Tibial nerve (tissue), 4 donors: ENCODE measurements around the gene TDG. TPM values are rescaled to one million over a fixed set of nuclear protein-coding genes. Genes with fewer than 3 reads are reported as not detected.

Experiments used
- DNase-seq, 2 donors: peaks; one replicate each; pipeline ENCODE4 v3.0.0-alpha.2; 2019; ENCODE audit warnings: low spot score in 2 of 2
- H3K27ac ChIP-seq, 4 donors: fragments of 200-600 bp; sonication (generic) in 3 of 4; one replicate each; pipeline ENCODE4 v1.5.1; 2017 to 2019; ENCODE audit warnings: mild to moderate bottlenecking in 1 of 4
- H3K27me3 ChIP-seq, 2 donors: fragments of 200-600 bp; sonication (generic) in 1 of 2; one replicate each; pipeline versions ENCODE4 v1.5.1 to v1.6.0; 2017 to 2019
- H3K36me3 ChIP-seq, 3 donors: fragments of 200-600 bp; sonication (generic); one replicate each; pipeline ENCODE4 v1.5.1; 2018 to 2019
- H3K4me1 ChIP-seq, 4 donors: fragments of 200-600 bp; sonication (generic) in 3 of 4; one replicate each; pipeline ENCODE4 v1.5.1; 2017 to 2019
- H3K4me3 ChIP-seq, 4 donors: fragments of 200-600 bp; sonication (generic) in 3 of 4; one replicate each; pipeline ENCODE4 v1.5.1; 2017 to 2019; ENCODE audit warnings: mild to moderate bottlenecking in 1 of 4, moderate library complexity in 1 of 4
- H3K9me3 ChIP-seq, 4 donors: fragments of 200-600 bp; sonication (generic) in 3 of 4; one replicate each; pipeline ENCODE4 v1.5.1; 2017 to 2019
- EP300 ChIP-seq, 2 donors: sonication (generic); formaldehyde crosslinking; IDR thresholded peaks; one replicate each; pipeline ENCODE4 v1.6.1; 2017; ENCODE audit warnings: antibody characterized with exemption in 2 of 2, mild to moderate bottlenecking in 1 of 2
- POLR2A ChIP-seq, 2 donors: fragments of 450-650 bp; IDR thresholded peaks; one replicate each; pipeline ENCODE4 v1.6.1; 2017; ENCODE audit warnings: antibody characterized with exemption in 2 of 2, mild to moderate bottlenecking in 2 of 2, moderate library complexity in 2 of 2
- WGBS, 2 donors: methylation state at CpG; one replicate each; pipeline ENCODE4 v1.1.5; 2018; 5-methylcytosine and 5-hydroxymethylcytosine counted together
- total RNA-seq, 4 donors: library from RNA; depleted of rRNA; stranded (reverse); fragments of >200 nt; gene quantifications; one replicate each; pipeline ENCODE4 v1.1.0, GENCODE V29; 2016
- TF ChIP-seq, protein P1 (sequence below), 5 experiments: fragments of 200-600 bp in 3 of 5; fragments of 450-650 bp in 2 of 5; sonication (generic) in 3 of 5; IDR thresholded peaks; one replicate each; pipeline ENCODE4 v1.5.1; 2016 to 2019; ENCODE audit warnings: antibody characterized with exemption in 5 of 5, mild to moderate bottlenecking in 3 of 5, moderate library complexity in 2 of 5

The TDG gene
- total RNA-seq, 4 donors from 2014 or later, result 13.7 to 23.7 (median 20.0) TPM

DNA sequence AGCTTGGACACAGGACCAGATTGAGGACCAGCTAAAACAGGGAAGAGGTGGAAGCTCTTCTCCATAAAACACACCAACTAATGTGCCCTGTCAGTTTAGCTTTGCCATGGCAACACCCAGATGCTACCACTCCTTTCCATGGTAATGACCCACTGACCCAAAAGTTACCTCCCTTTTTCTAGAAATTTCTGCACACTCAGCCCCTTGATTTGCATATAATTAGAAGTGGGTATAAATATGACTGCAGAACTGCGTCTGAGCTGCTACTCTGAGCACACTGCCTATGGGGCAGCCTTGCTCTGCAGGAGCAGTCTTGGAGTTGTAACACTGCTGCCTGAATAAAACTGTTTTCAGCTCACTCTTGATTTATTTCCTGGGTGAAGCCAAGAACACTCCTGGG, 3.2 kb upstream of the TDG start:
- Histone ChIP-seq H3K4me1 (peaks cover 5 to 65% (median 20%) of the 10 kb centered on the region in 4 donors), H3K27ac (no peak overlapping the region), H3K4me3 (no peak overlapping the region), H3K27me3 (no peaks in the 10 kb centered on the region), H3K9me3 (no peaks in the 10 kb centered on the region), H3K36me3 (no peaks in the 10 kb centered on the region)
- DNase-seq, result no peak
- 20 to 40% methylated on average over 1 of the region's 1 CpG for WGBS, 2 donors
- TF ChIP-seq POLR2A (IDR thresholded peaks at IDR 0.05) (no peak), EP300 (IDR thresholded peaks at IDR 0.05) (no peak)
- TF ChIP-seq, protein P1, sequence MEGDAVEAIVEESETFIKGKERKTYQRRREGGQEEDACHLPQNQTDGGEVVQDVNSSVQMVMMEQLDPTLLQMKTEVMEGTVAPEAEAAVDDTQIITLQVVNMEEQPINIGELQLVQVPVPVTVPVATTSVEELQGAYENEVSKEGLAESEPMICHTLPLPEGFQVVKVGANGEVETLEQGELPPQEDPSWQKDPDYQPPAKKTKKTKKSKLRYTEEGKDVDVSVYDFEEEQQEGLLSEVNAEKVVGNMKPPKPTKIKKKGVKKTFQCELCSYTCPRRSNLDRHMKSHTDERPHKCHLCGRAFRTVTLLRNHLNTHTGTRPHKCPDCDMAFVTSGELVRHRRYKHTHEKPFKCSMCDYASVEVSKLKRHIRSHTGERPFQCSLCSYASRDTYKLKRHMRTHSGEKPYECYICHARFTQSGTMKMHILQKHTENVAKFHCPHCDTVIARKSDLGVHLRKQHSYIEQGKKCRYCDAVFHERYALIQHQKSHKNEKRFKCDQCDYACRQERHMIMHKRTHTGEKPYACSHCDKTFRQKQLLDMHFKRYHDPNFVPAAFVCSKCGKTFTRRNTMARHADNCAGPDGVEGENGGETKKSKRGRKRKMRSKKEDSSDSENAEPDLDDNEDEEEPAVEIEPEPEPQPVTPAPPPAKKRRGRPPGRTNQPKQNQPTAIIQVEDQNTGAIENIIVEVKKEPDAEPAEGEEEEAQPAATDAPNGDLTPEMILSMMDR (IDR thresholded peaks at IDR 0.05), result no peak

DNA sequence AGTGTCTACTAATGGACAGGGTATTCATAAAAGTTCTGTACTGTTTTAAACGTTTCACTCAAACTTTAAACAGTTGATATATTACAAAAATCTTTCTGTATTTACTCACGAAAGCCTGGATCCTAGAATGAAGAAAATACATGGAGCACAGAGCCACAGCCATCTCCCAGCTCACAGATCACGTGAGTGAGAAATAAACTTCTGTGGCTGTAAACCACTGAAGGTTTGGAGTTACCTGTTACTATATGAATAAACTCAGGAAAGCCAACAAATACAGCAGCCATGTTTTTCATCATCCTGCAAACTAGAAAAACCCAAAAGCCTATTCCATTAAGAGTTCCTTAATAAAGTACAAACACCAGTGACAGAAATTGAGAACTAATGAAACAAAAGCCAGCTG, 867 bp upstream of the TDG start:
- Histone ChIP-seq H3K4me3 (peak overlapping the region; percentile 58 to 89 (median 76)), H3K9me3 (no peaks in the 10 kb centered on the region), H3K36me3 (no peaks in the 10 kb centered on the region), H3K4me1 (peaks cover 5 to 73% (median 27%) of the 10 kb centered on the region in 4 donors), H3K27me3 (no peaks in the 10 kb centered on the region), H3K27ac (peak overlapping the region; percentile 79 to 94 (median 92))
- 19% methylated on average over 3 of the region's 3 CpGs for WGBS, 2 donors
- TF ChIP-seq, protein P1 (IDR thresholded peaks at IDR 0.05), result no peak
- TF ChIP-seq EP300 (IDR thresholded peaks at IDR 0.05), result no peak
- DNase-seq, result no peak

DNA sequence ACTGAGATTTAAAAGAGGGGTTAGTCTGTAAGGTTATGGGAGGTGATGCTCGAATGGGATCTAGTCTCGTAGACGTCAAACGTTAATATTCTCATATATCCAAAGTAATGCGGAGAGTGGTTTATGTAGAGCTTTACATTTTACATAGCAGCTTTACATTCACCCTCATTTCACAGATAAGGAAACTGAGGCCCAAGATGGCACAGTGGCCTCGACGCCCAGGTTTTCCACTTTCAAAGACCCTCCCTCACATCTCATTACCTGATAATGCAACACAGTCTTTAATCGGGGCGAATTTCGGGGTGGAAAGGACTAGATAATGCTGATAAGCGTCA, 450 bp upstream of the TDG start:
- peaks cover 5 to 77% (median 28%) of the 10 kb centered on the region in 4 donors for H3K4me1 ChIP-seq
- 0% methylated on average over 11 of the region's 11 CpGs for WGBS, 2 donors
- peak overlapping the region; percentile 58 to 89 (median 76) for H3K4me3 ChIP-seq
- H3K9me3 ChIP-seq, result no peaks in the 10 kb centered on the region
- H3K27me3 ChIP-seq, result no peaks in the 10 kb centered on the region
- peak overlapping the region; percentile 79 to 94 (median 92) for H3K27ac ChIP-seq
- TF ChIP-seq POLR2A (IDR thresholded peaks at IDR 0.05), result no peak
- TF ChIP-seq, protein P1 (IDR thresholded peaks at IDR 0.05), result no peak
- TF ChIP-seq EP300 (IDR thresholded peaks at IDR 0.05), result no peak
- DNase-seq, result no peak
- H3K36me3 ChIP-seq, result no peaks in the 10 kb centered on the region

DNA sequence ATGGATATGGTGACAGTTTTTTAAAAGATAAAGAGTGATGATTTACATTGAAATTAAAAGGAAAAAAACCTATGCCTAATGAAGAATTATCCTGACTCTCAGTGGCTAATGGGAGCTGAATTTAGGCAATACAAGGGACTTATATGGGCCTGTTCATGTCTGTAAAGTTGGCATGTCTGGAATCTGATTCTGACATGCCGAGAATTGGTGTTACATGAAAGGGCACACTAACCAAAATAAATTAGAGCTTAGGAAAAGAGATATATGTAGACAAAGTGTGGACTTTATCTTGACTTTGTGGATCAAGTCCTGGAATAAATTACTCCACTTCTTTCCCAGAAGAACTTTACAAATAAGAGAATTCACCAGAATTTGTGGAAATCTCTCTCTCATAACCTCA, 1.1 kb downstream of the TDG start:
- H3K4me1 ChIP-seq, result peaks cover 5 to 82% (median 29%) of the 10 kb centered on the region in 4 donors
- no peaks in the 10 kb centered on the region for H3K36me3 ChIP-seq
- DNase-seq, result no peak
- 11 to 18% methylated on average over 1 of the region's 1 CpG for WGBS, 2 donors
- peak overlapping the region; percentile 58 to 89 (median 76) for H3K4me3 ChIP-seq
- peak overlapping the region; percentile 79 to 94 (median 92) for H3K27ac ChIP-seq
- TF ChIP-seq, protein P1 (IDR thresholded peaks at IDR 0.05), result no peak
- no peak for TF ChIP-seq EP300 (IDR thresholded peaks at IDR 0.05)
- TF ChIP-seq POLR2A (IDR thresholded peaks at IDR 0.05), result no peak
- H3K27me3 ChIP-seq, result no peaks in the 10 kb centered on the region
- no peaks in the 10 kb centered on the region for H3K9me3 ChIP-seq

DNA sequence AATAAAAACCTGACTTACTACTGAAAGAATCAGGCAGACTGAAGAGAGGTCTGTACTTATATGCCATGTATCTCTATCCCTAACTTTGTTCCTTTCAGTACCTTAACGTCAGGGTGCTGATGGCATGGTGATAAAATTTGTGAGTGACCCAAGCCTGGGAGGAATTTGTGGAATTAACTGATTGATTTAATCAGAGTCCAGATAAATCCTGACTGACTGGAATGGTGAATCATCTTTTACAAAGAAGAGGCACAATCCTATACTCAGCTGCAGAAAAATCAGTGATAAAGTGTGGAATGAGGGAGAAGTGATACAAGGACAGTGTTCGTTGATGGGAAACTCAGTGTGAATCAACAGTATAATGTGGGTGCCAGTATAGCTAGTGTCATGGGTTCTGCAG, 3.7 kb downstream of the TDG start:
- Histone ChIP-seq H3K27ac (no peak overlapping the region), H3K27me3 (no peaks in the 10 kb centered on the region), H3K4me3 (no peak overlapping the region), H3K36me3 (no peaks in the 10 kb centered on the region), H3K9me3 (no peaks in the 10 kb centered on the region), H3K4me1 (peaks cover 5 to 56% (median 26%) of the 10 kb centered on the region in 4 donors)
- DNase-seq, result no peak
- 55 to 67% methylated on average over 2 of the region's 2 CpGs for WGBS, 2 donors
- TF ChIP-seq, protein P1 (IDR thresholded peaks at IDR 0.05), result no peak
- TF ChIP-seq POLR2A (IDR thresholded peaks at IDR 0.05) (no peak), EP300 (IDR thresholded peaks at IDR 0.05) (no peak)
